K562 (cell line): ENCODE data around the gene TMEM163. TPM values are rescaled to one million over a fixed set of nuclear protein-coding genes. Genes with fewer than 3 reads are reported as not detected.
A peak's percentile ranks its signal among the peaks of the same experiment; 100 is the strongest.

ENCODE experiments used
- ATF2 ChIP-seq: sonication (generic); formaldehyde crosslinking; IDR thresholded peaks from 2 replicates; pipeline ENCODE4 v1.8.1; 2022; ENCODE audit warnings: missing genetic modification reagents
- CBFA2T2 ChIP-seq: fragments of 450-650 bp; conservative IDR thresholded peaks from 2 replicates; pipeline ENCODE4 v1.6.1; 2017; ENCODE audit warnings: mild to moderate bottlenecking
- E2F5 ChIP-seq: sonication (generic); formaldehyde crosslinking; IDR thresholded peaks from 2 replicates; pipeline ENCODE4 v1.8.0; 2022; ENCODE audit warnings: mild to moderate bottlenecking, missing genetic modification reagents
- EP300 ChIP-seq: IDR thresholded peaks from 2 replicates; pipeline ENCODE4 v1.6.1; 2012; ENCODE audit warnings: low read length, improper control_type of control experiment
- ETV6 ChIP-seq, 3 experiments: fragments of 150-350 bp in 1 of 3; sonication (generic) in 1 of 3; formaldehyde crosslinking in 1 of 3; IDR thresholded peaks; 2 replicates each; pipeline versions ENCODE4 v1.6.1 to v1.8.0; 2014 to 2022; ENCODE audit warnings: borderline replicate concordance in 2 of 3, low read depth in 2 of 3, antibody characterized with exemption in 1 of 3, low read length in 1 of 3, mild to moderate bottlenecking in 1 of 3, missing genetic modification reagents in 1 of 3
- FOXA3 ChIP-seq, 2 experiments: fragments of 450-650 bp in 1 of 2; sonication (generic) in 1 of 2; formaldehyde crosslinking; IDR thresholded peaks in 1 of 2; conservative IDR thresholded peaks in 1 of 2; 2 replicates each; pipeline versions ENCODE4 v1.4.0 to v1.8.0; 2020 to 2022; ENCODE audit warnings: mild to moderate bottlenecking in 2 of 2, missing genetic modification reagents in 1 of 2
- HEY1 ChIP-seq: fragments of 250-450 bp; sonication (Bioruptor Pico); IDR thresholded peaks from 2 replicates; pipeline ENCODE4 v1.5.0; 2020; ENCODE audit warnings: mild to moderate bottlenecking, moderate library complexity, borderline replicate concordance
- HMGXB4 ChIP-seq: sonication (generic); formaldehyde crosslinking; IDR thresholded peaks from 2 replicates; pipeline ENCODE4 v1.8.1; 2023; ENCODE audit warnings: mild to moderate bottlenecking, missing genetic modification reagents
- PHB2 ChIP-seq: fragments of 450-650 bp; IDR thresholded peaks from 2 replicates; pipeline ENCODE4 v1.6.1; 2017; ENCODE audit warnings: low read depth
- PHF20 ChIP-seq: fragments of 450-650 bp; IDR thresholded peaks from 2 replicates; pipeline ENCODE4 v1.6.1; 2018; ENCODE audit not compliant: partially characterized antibody
- POLR2AphosphoS5 ChIP-seq: IDR thresholded peaks from 2 replicates; pipeline ENCODE4 v1.6.1; 2011; ENCODE audit warnings: mild to moderate bottlenecking, low read depth, low read length, moderate library complexity; ENCODE audit not compliant: control insufficient read depth, insufficient read depth
- RFX7 ChIP-seq: fragments of 250-450 bp; sonication (Bioruptor Pico); IDR thresholded peaks from 2 replicates; pipeline ENCODE4 v1.5.1; 2021; ENCODE audit warnings: mild to moderate bottlenecking
- SREBF1 ChIP-seq: fragments of 150-350 bp; IDR thresholded peaks from 2 replicates; pipeline ENCODE4 v1.6.1; 2014; ENCODE audit warnings: antibody characterized with exemption, low read depth, low read length, borderline replicate concordance
- ZC3H11A ChIP-seq: IDR thresholded peaks from 2 replicates; pipeline ENCODE4 v1.6.1; 2012; ENCODE audit warnings: low read depth, low read length, improper control_type of control experiment
- ZHX1 ChIP-seq: fragments of 150-350 bp; conservative IDR thresholded peaks from 2 replicates; pipeline ENCODE4 v1.6.1; 2014; ENCODE audit warnings: low read length
- ZNF124 ChIP-seq: sonication (generic); formaldehyde crosslinking; IDR thresholded peaks from 2 replicates; pipeline ENCODE4 v1.8.1; 2022; ENCODE audit warnings: missing genetic modification reagents
- ZNF263 ChIP-seq: sonication (generic); formaldehyde crosslinking; IDR thresholded peaks from 2 replicates; pipeline ENCODE4 v1.8.0; 2022; ENCODE audit warnings: mild to moderate bottlenecking, missing genetic modification reagents, borderline replicate concordance
- ZNF354B ChIP-seq: fragments of 250-450 bp; sonication (Bioruptor Pico); IDR thresholded peaks from 2 replicates; pipeline ENCODE4 v1.4.0; 2020
- ZNF384 ChIP-seq: IDR thresholded peaks from 2 replicates; pipeline ENCODE4 v1.6.1; 2012; ENCODE audit warnings: low read depth, low read length, improper control_type of control experiment
- ZNF717 ChIP-seq: fragments of 250-450 bp; sonication (Bioruptor Pico); IDR thresholded peaks from 2 replicates; pipeline ENCODE4 v1.5.0; 2021
- ZNF766 ChIP-seq: fragments of 200-800 bp; sonication (Bioruptor generic); conservative IDR thresholded peaks from 2 replicates; pipeline ENCODE4 v1.6.1; 2016; ENCODE audit warnings: missing genetic modification characterization, missing compliant biosample characterization
- ZNF830 ChIP-seq: fragments of 250-450 bp; sonication (Bioruptor Pico); IDR thresholded peaks from 2 replicates; pipeline ENCODE4 v1.5.0; 2021; ENCODE audit warnings: mild to moderate bottlenecking
- polyA plus RNA-seq, 8 experiments: library from polyadenylated mRNA; depleted of rRNA in 4 of 8; stranded (reverse) in 5 of 8; unstranded in 3 of 8; fragments of >200 nt; fragmentation: Nextera tagmentation in 2 of 8; fragmentation: Illumina TruSeq in 1 of 8; extraction: Ambion mirVana in 2 of 8; extraction: Trizol in 1 of 8; gene quantifications; 2 replicates each; pipeline versions ENCODE4 v1.2.1 to v1.2.3, GENCODE V29; 2011 to 2014; ENCODE audit warnings: inconsistent platforms in 1 of 8, missing spikeins in 1 of 8
- total RNA-seq, 7 experiments: library from RNA; depleted of rRNA in 6 of 7; stranded (reverse); fragments of >200 nt in 6 of 7; fragmentation: Illumina TruSeq in 2 of 7; extraction: Trizol in 2 of 7; gene quantifications; 2 replicates each; pipeline versions ENCODE4 v1.2.1 to v1.2.3, GENCODE V29; 2011 to 2021; ENCODE audit warnings: low replicate concordance in 1 of 7

Gene TMEM163
- total and polyA plus RNA-seq, 9 of the 15 experiments (the other 6 are each of a cell fraction or from before 2014, with no cell fraction given), result 0.04 to 0.68 (median 0.16) TPM; not detected in 3

- peak; percentile 83; the same call in 1 of the 2 replicates for TF ChIP-seq E2F5 (CRISPR knock-in tag)
- no peak for TF ChIP-seq POLR2AphosphoS5
- TF ChIP-seq ETV6 (IDR thresholded peaks at IDR 0.05; ENCODE audit: borderline replicate concordance in 1 of 2, low read depth in 2 of 2, low read length in 1 of 2), result peak in 1 of 2 experiments; percentile 51; a peak in 1 of 4 replicates
- TF ChIP-seq ETV6 (CRISPR knock-in tag; IDR thresholded peaks at IDR 0.05; ENCODE audit: borderline replicate concordance), result no peak
- TF ChIP-seq HMGXB4, result no peak
- TF ChIP-seq ZNF354B, result no peak
- TF ChIP-seq SREBF1, result no peak
- no peak for TF ChIP-seq RFX7
- TF ChIP-seq CBFA2T2, result peak; percentile 40
- TF ChIP-seq ZC3H11A, result no peak
- no peak for TF ChIP-seq ZNF124 (CRISPR knock-in tag)
- no peak for TF ChIP-seq ZNF830 (CRISPR knock-in tag)
- TF ChIP-seq ZNF766, result peak; percentile 71
- no peak for TF ChIP-seq HEY1 (CRISPR knock-in tag)
- no peak for TF ChIP-seq PHF20
- TF ChIP-seq ZNF717 (CRISPR knock-in tag), result no peak
- 0 out of 4 replicates have a peak, but pooled peaks of 1 of the 2 experiments have one; percentile 54 for TF ChIP-seq FOXA3 (CRISPR knock-in tag; conservative IDR thresholded peaks at IDR 0.05 in 1 of 2, IDR thresholded peaks at IDR 0.05 in 1 of 2)
- TF ChIP-seq ATF2 (CRISPR knock-in tag), result no peak
- TF ChIP-seq PHB2, result no peak
- TF ChIP-seq ZNF384, result no peak
- TF ChIP-seq ZHX1, result no peak
- TF ChIP-seq EP300, result peak; percentile 70
- TF ChIP-seq ZNF263 (CRISPR knock-in tag), result peak; percentile 92
Observed at GRCh38 chr2:134706587-134707329, 12.0 kb downstream of the TMEM163 start (continued).
